Central memory CD4-positive, alpha-beta T cell (primary cell): ENCODE data around the gene CDC20.
A peak's percentile ranks its signal among the peaks of the same experiment; 100 is the strongest.
"Not testable (repeated sequence)": the region's sequence is repeated elsewhere in the genome, so short reads cannot be mapped to it uniquely, and the experiment has no call there.

ENCODE experiments used
- DNase-seq: peaks from one replicate; pipeline ENCODE4 v3.0.0; 2022

CDC20 gene

DNA sequence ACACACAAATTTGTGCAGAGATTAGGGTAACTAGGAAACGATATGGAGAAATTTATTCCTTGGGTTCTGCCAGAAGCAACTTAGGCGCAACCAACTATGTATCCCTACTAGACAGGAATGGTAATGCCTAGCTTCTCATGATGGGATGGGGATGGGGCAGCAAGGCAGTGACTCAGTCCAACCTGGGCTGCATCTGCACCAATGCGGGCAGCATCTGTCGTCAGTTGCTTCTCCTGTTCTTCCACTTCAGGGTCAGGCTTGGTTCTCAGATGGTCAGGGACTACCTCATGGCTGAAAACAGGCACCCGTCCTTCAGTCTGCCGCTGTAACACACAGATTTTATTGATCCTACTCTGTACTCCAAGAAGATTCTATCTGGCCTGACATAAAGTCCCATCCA, 27.9 kb downstream of the CDC20 start:
- no peak for DNase-seq

GRCh38 chr1:43387976-43388599, 29.3 kb downstream of the CDC20 start:
- no peak for DNase-seq

DNA sequence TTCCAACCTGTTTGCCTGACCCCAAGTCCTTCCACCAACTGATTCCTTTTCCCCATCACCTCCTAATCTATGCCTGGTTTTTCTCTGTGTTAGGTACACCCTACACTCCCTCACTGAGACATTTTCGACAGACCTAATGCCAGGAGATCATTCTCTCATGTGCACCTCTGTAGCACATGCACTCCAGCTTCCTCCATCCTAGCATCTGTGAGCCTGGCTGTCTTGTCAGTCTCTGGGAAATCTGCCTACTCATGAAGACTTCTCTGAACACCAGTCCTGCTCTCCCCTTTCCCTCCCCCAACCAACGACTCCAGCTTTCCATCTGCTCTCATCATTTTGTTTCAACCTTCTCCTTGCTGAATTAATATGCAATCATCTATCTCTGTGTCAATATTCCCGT, 29.8 kb downstream of the CDC20 start:
- no peak for DNase-seq

DNA sequence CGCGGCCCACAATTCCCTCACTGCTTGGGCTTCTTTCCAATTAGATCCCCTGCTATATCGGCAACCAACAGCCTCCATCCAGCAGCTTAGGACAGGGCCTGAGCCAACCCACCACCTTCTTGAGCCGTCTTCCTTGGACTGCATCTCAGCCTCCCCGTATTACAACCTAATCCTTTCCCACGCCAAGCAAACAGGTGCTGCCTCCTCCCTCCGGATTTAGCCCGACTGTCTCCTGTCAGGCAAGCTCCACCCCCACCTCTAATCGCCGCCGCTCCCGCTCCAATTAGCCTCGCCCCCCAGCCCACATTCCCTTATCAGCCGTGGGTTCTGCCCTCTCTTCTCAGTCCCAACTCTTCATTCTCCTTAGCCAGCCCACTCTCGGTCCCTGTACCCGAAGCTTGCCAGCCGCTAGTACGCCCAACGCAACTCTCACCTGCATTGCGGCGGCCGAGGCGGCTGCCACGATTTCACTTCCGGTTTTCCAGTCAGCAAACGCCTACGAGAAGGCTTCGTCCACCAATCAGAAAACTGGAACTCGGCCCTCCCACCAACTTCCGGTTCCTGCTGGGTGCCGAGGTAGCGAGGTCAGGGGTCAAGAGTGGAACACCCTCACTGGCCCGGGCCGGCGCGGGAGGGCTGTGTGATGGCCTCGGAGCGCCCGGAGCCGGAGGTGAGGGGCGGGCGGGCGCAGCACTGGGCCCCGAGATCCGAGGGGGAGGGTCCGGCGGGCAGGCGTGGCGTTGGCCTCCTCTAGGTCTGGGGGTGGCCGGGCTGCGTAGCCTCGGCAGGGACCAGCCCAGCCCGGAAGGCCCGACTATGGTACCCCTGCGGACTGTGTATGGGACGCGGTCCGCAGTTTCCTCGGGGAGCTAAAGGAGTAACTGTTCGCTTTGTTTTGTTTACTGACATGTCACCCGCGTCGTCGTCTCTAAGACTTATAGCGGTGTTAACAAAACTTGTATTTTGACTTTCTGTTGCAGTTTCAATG, 30.8 kb downstream of the CDC20 start, which contains the start of the genes MED8 and SZT2:
Gene MED8 (minus strand): TSS at position 475 of the 988 bp plus-strand sequence. CDS start 36 bp downstream, at position 439.
Gene SZT2 (plus strand): TSS at position 574 of the 988 bp plus-strand sequence. CDS start 70 bp downstream, at position 644.
- peak; percentile 85 for DNase-seq

DNA sequence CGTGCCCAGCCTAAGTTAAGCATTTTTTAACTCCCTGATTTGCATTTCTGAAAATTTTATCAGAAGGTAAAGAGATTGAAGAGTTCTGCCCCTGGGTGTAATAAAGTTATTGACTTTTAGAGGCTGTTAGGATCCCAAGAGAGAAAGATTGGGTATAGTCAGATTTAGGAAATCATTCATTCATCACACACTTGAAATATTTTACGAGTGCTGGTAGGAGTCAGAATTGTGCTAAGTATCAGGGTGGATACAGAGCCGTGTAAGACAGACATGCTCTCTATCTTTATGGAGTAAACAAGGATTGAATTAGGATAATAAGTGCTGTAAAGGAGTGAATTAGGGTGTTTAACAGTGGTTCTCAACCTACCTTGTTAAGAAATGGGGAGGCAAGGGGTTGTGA, 33.9 kb downstream of the CDC20 start:
- DNase-seq = no peak

DNA sequence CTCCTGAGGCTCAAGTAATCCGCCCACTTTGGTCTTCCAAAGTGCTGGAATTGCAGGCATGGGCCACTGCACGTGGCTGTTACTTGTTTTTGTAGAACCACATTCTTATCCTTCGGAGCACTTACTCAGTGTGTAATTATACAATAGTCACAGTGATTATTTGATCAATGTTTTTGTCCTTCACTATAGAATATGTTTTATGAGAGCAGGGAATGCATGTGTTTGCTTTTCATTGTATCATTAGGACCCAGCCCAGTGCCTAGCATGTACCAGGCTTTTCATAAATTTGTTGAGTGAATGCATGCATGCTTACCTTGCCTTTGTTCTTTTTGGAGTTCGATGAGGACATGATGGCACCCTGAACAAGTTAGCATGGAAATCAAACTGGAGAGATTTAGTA, 36.7 kb downstream of the CDC20 start:
- no peak for DNase-seq

GRCh38 chr1:43396059-43396458, 37.3 kb downstream of the CDC20 start:
- DNase-seq = no peak

DNA sequence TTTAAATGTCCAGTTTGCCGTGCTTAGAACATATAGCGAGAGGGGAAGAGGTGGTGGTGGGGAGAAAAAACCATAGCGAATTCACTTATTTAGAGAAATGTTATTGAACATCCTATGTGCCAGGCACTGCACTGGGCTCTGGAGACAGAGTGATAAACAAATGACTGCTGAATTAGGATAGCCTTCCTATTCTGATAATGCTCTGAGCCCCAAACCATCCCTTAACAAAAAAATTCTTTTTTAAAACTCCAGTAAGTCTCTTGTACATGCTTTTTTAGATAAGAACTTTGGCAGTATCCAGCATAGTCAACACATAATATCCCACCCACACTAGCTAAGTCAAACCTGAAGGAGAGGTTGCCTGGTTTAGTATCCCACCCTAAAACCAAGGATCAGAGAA, 39.4 kb downstream of the CDC20 start:
- no peak for DNase-seq

- not testable (repeated sequence) for DNase-seq
Measured at GRCh38 chr1:43400441-43400840, 41.7 kb downstream of the CDC20 start.

- DNase-seq = no peak
Measured at GRCh38 chr1:43402089-43402865, 43.5 kb downstream of the CDC20 start.

GRCh38 chr1:43404353-43404752, 45.6 kb downstream of the CDC20 start:
- no peak for DNase-seq

- DNase-seq = no peak
Measured at GRCh38 chr1:43405219-43405875, 46.6 kb downstream of the CDC20 start.

GRCh38 chr1:43405876-43406234, 47.1 kb downstream of the CDC20 start:
- DNase-seq = no peak

DNA sequence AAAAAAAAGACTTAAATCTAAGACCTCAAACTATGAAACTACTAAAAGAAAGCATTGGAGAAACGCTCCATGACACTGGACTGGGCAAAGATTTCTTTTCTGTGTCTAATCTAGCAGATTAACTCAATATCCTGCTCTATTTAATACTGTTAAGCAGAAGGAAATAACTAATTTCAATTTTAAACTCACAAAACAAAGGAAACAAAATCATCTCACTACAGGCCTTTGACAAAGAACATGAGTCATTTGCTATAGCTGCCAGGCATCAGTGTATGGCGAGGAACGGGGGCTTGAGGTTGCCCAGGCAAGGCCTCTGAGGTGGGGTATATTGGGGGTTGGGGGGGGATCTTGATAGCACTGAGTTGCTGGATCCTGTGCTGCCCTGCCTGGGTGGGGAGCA, 51.8 kb downstream of the CDC20 start:
- no peak for DNase-seq
